ENCODE results near the gene MAPK4.

The MAPK4 gene

DNA sequence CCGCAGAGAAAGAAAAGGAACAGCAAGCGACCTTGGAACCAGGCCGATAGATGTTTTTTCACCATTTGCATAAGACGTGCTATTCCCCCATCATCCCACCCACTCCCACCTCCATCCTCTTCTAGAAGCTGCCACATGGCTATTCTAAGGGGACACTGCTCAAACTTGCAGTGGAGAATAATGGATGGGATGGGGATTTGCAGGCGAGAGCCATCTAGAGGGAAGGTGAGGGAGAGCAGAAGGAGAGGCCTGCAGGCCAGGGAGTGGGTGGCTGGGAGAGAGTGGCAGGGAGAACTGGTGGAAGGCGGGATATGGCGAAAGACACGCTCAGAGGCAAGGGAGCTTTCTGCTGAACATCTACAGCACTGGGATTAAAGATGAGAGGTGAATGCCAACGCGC, 84.9 kb downstream of the MAPK4 start (continued):
- TF ChIP-seq BCL11A (tag by site-specific recombination; IDR thresholded peaks at IDR 0.05; ENCODE audit: low read depth) (no peak), ZBTB7A (tag by site-specific recombination; IDR thresholded peaks at IDR 0.05; ENCODE audit: low read depth) (no peak), ZBTB8A (tag by site-specific recombination; IDR thresholded peaks at IDR 0.05) (no peak), ZBTB48 (tag by site-specific recombination; IDR thresholded peaks at IDR 0.05) (no peak)
- TF ChIP-seq, protein P1, sequence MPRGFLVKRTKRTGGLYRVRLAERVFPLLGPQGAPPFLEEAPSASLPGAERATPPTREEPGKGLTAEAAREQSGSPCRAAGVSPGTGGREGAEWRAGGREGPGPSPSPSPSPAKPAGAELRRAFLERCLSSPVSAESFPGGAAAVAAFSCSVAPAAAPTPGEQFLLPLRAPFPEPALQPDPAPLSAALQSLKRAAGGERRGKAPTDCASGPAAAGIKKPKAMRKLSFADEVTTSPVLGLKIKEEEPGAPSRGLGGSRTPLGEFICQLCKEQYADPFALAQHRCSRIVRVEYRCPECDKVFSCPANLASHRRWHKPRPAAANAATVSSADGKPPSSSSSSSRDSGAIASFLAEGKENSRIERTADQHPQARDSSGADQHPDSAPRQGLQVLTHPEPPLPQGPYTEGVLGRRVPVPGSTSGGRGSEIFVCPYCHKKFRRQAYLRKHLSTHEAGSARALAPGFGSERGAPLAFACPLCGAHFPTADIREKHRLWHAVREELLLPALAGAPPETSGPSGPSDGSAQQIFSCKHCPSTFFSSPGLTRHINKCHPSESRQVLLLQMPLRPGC (tag by site-specific recombination; IDR thresholded peaks at IDR 0.05) = no peak

GRCh38 chr18:50647237-50647636, 87.3 kb downstream of the MAPK4 start:
- no peaks in the 10 kb centered on the region for H3K9me3 ChIP-seq (ENCODE audit: control insufficient read depth, insufficient read depth, low read depth, low read length)
- CTCF ChIA-PET = no interaction called here
- no peak for TF ChIP-seq ZNF704 (tag by site-specific recombination; IDR thresholded peaks at IDR 0.05)
- no peak for TF ChIP-seq GLI2 (tag by site-specific recombination; IDR thresholded peaks at IDR 0.05; ENCODE audit: borderline replicate concordance, low read depth)
- TF ChIP-seq FEZF1 (tag by site-specific recombination; IDR thresholded peaks at IDR 0.05) = no peak
- TF ChIP-seq REPIN1 (tag by site-specific recombination; IDR thresholded peaks at IDR 0.05; ENCODE audit: low read depth) = no peak
- TF ChIP-seq GLIS2 (tag by site-specific recombination; IDR thresholded peaks at IDR 0.05) = no peak
- TF ChIP-seq ZNF214 (tag by site-specific recombination; IDR thresholded peaks at IDR 0.05; ENCODE audit: borderline replicate concordance) = no peak
- TF ChIP-seq ZNF335 (tag by site-specific recombination; conservative IDR thresholded peaks at IDR 0.05) = no peak
- no peak for TF ChIP-seq ZBTB17 (tag by site-specific recombination; IDR thresholded peaks at IDR 0.05)
- no peak for TF ChIP-seq ZNF549 (tag by site-specific recombination; IDR thresholded peaks at IDR 0.05)
- no peak for TF ChIP-seq ELK4 (IDR thresholded peaks at IDR 0.05; ENCODE audit: borderline replicate concordance, low read depth, low read length)
- no peak for TF ChIP-seq ZNF302 (tag by site-specific recombination; IDR thresholded peaks at IDR 0.05; ENCODE audit: low read depth)
- TF ChIP-seq ZNF157 (tag by site-specific recombination; IDR thresholded peaks at IDR 0.05) = no peak
- no peak for TF ChIP-seq ZNF211 (tag by site-specific recombination; IDR thresholded peaks at IDR 0.05; ENCODE audit: low read depth)
- no peak for TF ChIP-seq ZNF670 (tag by site-specific recombination; IDR thresholded peaks at IDR 0.05; ENCODE audit: low read depth)
- TF ChIP-seq ZNF510 (tag by site-specific recombination; IDR thresholded peaks at IDR 0.05; ENCODE audit: insufficient replicate concordance) = no peak
- no peak for TF ChIP-seq MZF1 (tag by site-specific recombination; IDR thresholded peaks at IDR 0.05; ENCODE audit: borderline replicate concordance)
- TF ChIP-seq, protein P2, sequence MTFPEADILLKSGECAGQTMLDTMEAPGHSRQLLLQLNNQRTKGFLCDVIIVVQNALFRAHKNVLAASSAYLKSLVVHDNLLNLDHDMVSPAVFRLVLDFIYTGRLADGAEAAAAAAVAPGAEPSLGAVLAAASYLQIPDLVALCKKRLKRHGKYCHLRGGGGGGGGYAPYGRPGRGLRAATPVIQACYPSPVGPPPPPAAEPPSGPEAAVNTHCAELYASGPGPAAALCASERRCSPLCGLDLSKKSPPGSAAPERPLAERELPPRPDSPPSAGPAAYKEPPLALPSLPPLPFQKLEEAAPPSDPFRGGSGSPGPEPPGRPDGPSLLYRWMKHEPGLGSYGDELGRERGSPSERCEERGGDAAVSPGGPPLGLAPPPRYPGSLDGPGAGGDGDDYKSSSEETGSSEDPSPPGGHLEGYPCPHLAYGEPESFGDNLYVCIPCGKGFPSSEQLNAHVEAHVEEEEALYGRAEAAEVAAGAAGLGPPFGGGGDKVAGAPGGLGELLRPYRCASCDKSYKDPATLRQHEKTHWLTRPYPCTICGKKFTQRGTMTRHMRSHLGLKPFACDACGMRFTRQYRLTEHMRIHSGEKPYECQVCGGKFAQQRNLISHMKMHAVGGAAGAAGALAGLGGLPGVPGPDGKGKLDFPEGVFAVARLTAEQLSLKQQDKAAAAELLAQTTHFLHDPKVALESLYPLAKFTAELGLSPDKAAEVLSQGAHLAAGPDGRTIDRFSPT (tag by site-specific recombination; IDR thresholded peaks at IDR 0.05) = no peak
- TF ChIP-seq AEBP2 (tag by site-specific recombination; IDR thresholded peaks at IDR 0.05; ENCODE audit: borderline replicate concordance) = no peak
- no peak for TF ChIP-seq ZNF138 (tag by site-specific recombination; IDR thresholded peaks at IDR 0.05; ENCODE audit: borderline replicate concordance)
- H3K27ac ChIP-seq (ENCODE audit: extremely low read depth, low read depth, low read length) = no peak overlapping the region
- no peak overlapping the region for H3K4me3 ChIP-seq (ENCODE audit: low read depth, low read length)
- POLR2A ChIA-PET = no interaction called here
- no peaks in the 10 kb centered on the region for H3K4me1 ChIP-seq (ENCODE audit: control insufficient read depth, insufficient read depth, low read length)
- H3K36me3 ChIP-seq (ENCODE audit: control insufficient read depth in 2 of 2, insufficient read depth in 1 of 2, low read length in 2 of 2) = no peaks in the 10 kb centered on the region

Measured in HEK293 (cell line).